GM19023 (cell line): Measurements from ENCODE around the gene IFFO2.
A peak's percentile ranks its signal among the peaks of the same experiment; 100 is the strongest.

Experiments
- ATAC-seq: cut with Tn5 transposase; IDR thresholded peaks from one replicate; pipeline ENCODE4 v1.9.1; 2021; ENCODE audit warnings: mild to moderate bottlenecking, moderate library complexity; ENCODE audit not compliant: unreplicated experiment

The IFFO2 gene

DNA sequence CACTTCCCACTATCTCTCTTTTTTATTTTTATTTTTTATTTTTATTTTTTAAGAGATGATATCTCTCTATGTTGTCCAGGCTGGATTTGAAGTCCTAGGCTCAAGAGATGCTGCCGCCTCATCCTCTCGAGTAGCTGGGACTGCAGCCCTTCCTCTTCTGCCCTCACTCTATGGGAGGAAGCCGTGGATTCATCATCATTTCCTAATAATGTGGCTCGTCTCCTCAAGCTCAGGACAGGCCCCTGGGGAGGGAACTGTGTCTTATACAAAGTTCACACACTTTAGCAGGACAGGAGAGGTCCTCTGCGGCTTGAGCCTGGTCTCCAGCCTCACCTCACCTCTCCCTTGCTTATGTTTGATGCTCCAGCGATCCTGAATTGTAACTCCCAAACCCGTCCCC lies 16.5 kb upstream of the IFFO2 start:
- no peak for ATAC-seq

GRCh38 chr1:18972531-18972930 lies 16.1 kb upstream of the IFFO2 start:
- ATAC-seq, result no peak

- no peak for ATAC-seq
Observed at GRCh38 chr1:18970762-18971161, 14.3 kb upstream of the IFFO2 start.

GRCh38 chr1:18970358-18970757 lies 13.9 kb upstream of the IFFO2 start:
- ATAC-seq, result no peak

DNA sequence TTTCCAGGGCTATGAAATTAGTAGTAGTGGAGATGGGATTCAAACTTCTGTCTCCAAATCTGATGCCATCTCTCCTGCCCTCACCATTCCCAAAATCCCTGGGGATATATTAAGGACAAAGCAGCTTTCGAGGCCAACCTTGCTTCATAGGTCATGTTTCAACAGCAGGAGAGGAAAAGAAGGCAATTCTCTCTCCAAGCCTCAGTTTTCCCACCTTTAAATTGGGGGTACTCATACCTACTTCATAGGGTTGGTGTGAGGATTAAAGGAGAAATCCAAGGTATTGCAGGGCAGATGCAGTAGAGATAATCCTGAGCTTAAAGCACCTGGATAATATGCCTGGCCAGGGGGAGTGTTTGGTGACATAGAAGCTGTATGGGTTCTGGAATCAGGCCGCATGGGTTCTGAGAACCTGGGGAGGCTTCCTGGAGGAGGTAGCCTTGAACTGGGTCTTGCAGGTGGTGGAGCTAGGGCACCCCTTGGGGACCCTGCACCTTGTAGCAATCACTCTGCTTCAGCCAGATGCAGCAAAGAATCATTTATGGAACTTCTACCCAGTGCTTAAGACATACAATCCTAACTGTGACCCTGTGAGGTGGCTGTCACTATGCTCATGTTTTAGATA lies 10.7 kb upstream of the IFFO2 start:
- no peak for ATAC-seq

DNA sequence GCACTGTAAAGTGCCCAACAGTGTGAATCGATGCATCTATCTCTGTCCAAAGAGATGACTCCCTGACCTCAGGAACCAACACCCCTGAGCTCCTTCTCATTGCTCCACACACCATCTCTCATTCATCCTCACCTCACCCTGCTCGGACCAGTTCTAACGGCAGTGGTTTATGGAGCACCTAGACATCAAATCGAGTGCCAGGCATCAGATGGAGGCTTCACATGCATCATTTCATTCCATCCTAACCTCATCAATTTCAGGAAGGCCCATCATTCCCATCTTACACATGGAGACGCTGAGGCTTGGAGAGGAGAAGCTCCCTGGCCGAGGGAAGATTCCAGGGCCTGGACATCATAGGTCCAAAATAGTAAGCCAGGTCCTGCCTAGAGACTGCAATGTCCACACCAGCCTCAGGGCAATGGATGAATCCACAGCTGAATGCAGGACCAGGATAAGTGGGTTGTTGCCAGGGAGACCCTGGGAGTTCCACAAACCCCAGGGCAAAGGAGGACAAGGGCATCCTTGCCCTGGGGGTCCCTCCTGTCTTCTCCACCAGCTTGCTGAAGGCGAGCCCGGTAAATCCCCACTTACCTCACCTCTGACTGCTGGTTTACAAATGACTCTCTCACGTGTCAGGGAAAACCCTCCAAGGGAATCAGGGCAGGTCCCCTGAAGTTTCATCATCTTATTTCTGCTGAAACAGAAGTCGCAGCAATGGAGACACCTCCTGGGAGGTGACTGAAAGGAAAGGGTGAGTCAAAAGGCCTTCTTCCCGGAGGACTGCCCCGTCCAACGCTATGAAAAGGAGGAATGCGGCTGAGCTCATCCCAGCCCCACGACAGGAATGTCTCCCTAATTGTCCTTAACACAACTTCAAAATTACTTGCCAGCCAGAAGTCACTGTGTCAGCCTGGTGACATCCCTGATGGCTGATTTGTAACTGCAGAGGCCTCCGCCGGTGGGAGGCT lies 9.0 kb upstream of the IFFO2 start:
- ATAC-seq, result no peak

DNA sequence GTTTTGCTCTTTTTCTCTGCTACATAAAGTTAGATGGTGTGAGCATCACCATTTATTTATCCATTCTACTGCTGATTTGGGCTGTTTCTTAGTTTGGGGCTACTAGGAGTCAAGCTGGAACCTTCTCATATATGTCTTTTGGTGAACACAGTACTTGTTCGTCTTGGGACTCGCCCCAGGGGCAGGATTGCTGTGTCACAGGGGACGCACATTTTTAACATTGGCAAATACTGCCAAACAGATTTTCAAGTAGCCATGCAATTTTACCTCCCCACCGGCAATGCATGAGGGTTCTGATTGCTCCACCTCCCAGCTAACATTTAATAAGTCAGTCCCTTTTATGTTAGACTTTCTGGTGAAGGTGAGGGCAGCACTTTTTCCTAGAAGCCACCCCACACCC lies 7.5 kb upstream of the IFFO2 start:
- no peak for ATAC-seq

- no peak for ATAC-seq
Observed at GRCh38 chr1:18962855-18963737, 6.6 kb upstream of the IFFO2 start.

- no peak for ATAC-seq
Observed at GRCh38 chr1:18962121-18962721, 5.7 kb upstream of the IFFO2 start.

- no peak for ATAC-seq
Observed at GRCh38 chr1:18960821-18961220, 4.3 kb upstream of the IFFO2 start.

DNA sequence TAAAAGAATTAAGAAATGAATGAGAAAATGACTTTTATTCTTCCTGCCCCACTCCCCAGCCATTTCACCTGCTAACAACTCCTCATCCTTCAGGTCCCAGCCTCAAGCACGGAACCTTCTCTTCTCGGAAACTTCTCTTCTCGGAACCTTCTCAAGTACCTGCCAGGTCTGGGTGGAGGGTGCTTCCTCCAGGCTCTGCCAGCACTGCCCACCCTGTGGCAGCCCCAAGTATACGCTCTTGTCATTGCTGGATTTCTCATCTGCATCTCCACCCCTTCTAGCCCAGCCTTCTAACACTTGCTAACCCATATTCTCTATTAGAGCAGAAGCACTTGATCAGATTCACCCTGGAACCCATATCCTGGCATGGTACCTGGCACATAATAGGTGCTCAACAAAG lies 3.9 kb upstream of the IFFO2 start:
- ATAC-seq, result no peak

GRCh38 chr1:18959591-18959990 lies 3.1 kb upstream of the IFFO2 start:
- no peak for ATAC-seq

DNA sequence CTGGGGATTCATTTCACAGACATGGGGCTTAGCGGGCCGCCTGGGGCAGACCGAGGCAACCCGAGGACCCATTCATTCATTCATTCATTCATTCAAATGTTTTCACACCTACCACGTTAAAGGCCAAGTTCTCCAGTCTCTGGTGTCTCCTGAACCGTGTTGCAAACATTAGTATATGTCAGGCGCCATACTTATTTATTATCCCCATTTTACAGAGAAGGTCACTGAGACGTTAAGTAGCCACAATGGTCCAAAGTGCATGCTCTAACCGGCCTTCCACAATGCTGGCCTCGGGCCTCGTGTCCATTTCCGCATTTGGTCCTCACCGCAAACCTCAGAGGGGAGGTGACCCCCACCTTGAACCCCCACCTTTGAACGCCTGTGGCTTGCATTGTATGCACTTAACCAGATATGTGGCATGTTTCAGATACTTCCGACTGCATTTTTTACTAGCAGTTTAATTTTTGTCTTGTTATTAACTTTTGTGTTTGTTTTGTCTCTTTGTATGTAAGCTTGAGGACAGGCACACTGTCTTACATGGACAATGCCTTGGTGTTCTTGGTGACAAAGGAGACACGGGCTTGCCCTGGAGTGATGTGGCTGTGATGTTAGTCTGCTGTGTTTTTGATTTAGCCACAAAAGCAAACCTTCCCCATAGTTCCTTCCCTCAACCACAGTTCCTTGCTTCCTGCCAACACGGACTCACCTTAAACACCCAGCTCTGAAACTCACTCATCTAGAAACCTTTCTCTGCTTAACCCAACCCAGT lies 1.2 kb upstream of the IFFO2 start:
- no peak for ATAC-seq

- ATAC-seq, result peak; percentile 2
Observed at GRCh38 chr1:18957136-18957521, 653 bp upstream of the IFFO2 start.

GRCh38 chr1:18955441-18956192 lies 859 bp downstream of the IFFO2 start:
- peak; percentile 26 for ATAC-seq

DNA sequence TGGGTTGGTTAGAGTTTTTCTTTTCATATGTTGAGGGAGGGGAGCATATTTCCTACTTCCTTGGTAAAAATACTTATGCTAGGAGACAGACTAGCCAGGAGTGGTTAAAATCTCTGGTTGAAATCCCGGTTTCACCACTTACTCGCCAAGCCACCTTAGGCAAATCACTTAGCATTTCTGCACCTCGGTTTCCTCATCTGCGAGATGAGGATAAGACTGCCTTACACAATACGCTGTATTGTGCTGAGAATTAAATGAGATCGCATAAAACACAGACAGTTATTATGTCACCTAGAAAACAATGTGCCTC lies 1.4 kb downstream of the IFFO2 start:
- no peak for ATAC-seq

GRCh38 chr1:18954270-18955071 lies 2.0 kb downstream of the IFFO2 start:
- no peak for ATAC-seq

DNA sequence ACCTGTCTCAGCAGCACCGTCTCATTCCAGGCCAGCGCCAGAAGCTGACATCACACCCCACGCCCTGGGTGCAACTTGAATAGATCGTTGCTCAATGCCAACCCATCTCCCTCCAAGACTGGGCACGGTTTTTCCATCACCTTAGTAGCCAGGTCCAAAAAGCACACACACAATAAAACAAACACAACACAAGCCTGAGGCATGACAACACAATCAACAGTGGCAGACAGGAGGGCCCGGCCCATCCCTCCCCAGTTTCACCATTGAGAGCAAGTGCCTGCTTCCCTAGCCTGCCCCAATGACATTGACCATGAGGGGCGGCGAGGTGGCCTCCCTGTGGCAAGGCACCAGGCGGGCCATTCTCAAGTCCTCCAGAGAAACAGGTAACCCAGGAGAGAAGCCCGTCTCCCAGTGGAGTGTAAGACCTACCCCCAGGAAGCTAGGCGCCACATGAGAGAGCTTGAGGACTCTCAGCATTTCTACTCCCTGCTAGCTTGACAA lies 2.7 kb downstream of the IFFO2 start:
- ATAC-seq, result no peak
